ENCODE results near the gene ASB15.

- TF ChIP-seq GATA2 (IDR thresholded peaks at IDR 0.05; ENCODE audit: low read depth, low read length) (no peak), GATA3 (IDR thresholded peaks at IDR 0.05; ENCODE audit: low read depth, low read length) (no peak)
These were observed 7.6 kb downstream of the ASB15 start for GRCh38 chr7:123608991-123609882.

All from SH-SY5Y (cell line).